SKM-1 treated with dmso at 0.1 percent for 144 hours (cell line): ENCODE results near the gene GDAP1L1.
"Not testable (repeated sequence)": the region's sequence is repeated elsewhere in the genome, so short reads cannot be mapped to it uniquely, and the experiment has no call there.

Source experiments
- DNase-seq: peaks from one replicate; lab custom pipeline; 2025; ENCODE audit not compliant: unreplicated experiment; lab: John Stamatoyannopoulos, UW

Gene GDAP1L1

DNA sequence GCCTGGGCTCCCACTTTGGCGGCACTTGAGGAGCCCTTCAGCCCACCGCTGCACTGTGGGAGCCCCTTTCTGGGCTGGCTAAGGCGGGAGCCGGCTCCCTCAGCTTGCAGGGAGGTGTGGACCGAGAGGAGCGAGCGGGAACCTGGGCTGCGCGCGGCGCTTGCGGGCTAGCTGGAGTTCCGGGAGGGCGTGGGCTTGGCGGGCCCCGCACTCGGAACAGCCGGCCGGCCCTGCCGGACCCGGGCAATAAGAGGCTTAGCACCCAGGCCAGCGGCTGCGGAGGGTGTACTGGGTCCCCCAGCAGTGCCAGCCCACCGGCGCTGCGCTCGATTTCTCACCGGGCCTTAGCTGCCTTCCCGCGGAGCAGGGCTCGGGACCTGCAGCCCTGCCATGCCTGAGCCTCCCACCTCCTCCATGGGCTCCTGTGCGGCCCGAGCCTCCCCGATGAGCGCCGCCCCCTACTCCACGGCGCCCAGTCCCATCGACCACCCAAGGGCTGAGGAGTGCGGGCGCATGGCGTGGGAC lies 52.0 kb downstream of the GDAP1L1 start:
- DNase-seq = not testable (repeated sequence)

DNA sequence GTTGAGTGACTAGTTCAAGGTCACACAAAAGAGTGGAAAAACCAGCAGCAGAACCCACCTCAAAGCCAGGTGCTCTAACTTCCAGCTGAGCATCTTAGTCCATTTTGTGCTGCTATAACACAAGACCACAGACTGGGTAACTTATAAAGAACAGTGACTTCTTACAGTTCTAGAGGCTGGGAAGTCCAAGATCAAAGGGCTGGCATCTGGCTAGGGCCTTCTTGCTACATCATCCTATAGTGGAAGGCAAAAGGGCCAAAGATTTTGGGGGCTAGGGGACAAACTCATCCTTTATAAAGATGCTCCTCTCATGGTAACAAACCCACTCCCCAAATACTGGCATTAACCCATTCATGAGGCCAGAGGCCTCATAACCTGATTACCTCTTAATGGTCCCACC lies 54.2 kb downstream of the GDAP1L1 start:
- DNase-seq = no peak

DNA sequence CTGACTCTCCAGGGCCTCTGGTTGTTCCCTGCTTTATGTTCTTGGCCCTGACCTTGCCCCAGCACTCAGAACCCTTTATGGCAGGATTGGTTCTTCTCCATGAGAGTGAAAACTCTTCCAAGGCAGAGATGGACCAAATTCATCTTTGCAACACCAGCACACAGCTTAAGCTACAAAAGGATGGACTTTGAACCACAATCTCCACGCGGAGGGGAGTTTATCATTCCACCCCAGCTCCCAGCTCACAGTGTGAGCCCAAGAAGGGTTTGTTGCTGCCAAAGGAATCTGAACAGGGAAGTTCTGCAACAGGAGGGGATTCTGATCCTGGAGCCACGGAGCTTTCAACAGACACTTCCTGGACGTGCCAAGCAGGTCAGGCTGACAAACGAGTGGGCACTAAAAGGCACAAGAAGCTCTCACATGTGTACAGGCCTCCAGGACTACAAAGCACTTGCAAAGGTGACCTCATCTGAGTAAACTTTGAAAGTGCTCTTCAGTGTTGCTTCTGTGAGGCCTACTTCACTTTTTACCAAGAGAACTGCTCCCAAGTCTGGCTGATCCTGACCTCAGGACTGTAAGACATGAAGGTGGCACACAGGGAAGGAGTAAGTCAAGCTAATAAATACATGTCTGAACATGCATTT lies 55.0 kb downstream of the GDAP1L1 start:
- no peak for DNase-seq

DNA sequence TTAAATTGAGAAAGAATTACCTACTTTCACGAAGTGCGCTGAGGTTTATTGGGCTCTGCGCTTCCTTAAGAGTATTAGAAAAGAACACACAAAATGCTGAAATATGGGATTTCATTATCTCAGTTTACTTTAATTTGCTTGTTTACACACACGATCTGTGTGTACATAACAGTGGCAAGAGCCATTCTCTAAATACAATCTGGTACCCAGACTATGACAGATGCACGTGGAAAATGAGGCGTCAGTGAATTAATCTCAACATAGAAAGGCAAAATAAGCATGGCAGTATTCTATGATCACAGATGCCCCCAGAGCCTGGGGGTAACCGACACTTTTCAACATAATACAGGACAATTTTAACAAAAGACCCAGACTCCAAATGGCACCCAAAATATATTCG lies 55.6 kb downstream of the GDAP1L1 start:
- DNase-seq = no peak

DNA sequence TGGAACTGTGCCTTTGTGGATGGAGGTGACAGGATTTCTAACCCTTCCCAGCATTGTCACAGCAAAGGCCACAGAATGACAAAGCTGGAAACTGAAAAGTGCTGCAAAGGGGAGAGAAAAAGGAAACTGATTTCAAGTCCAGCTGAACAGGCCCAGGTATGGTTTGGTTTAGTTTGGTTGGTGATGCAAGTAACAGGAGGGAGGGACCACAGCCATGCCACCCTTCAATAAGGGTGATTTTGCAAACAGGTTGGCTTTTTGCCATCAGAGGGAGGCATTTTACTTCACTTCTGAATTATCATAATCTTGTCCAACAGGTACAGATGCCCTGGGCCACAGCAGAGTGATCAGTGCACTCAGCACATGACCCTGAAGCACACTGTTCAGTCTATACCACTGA lies 57.3 kb downstream of the GDAP1L1 start:
- no peak for DNase-seq

DNA sequence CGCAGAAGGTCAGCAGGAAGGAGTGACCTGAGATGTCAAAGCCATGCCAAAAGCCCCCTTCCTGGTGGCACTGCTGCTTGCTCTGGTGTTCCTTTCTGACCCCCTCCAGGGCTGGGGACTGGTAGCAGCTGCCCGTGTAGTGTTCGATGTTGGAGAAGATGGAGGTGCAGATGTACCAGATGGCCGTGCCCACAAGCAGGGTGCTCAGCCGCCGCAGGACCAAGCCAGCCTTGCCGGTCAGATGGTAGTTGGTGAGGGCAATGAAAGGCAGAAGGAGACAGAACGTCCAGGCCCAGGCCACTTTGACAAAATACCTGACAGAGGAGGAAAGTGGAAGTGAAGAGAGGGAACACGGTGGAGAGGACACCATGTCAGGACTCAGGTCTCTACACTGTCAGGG lies 59.8 kb downstream of the GDAP1L1 start:
- no peak for DNase-seq

DNA sequence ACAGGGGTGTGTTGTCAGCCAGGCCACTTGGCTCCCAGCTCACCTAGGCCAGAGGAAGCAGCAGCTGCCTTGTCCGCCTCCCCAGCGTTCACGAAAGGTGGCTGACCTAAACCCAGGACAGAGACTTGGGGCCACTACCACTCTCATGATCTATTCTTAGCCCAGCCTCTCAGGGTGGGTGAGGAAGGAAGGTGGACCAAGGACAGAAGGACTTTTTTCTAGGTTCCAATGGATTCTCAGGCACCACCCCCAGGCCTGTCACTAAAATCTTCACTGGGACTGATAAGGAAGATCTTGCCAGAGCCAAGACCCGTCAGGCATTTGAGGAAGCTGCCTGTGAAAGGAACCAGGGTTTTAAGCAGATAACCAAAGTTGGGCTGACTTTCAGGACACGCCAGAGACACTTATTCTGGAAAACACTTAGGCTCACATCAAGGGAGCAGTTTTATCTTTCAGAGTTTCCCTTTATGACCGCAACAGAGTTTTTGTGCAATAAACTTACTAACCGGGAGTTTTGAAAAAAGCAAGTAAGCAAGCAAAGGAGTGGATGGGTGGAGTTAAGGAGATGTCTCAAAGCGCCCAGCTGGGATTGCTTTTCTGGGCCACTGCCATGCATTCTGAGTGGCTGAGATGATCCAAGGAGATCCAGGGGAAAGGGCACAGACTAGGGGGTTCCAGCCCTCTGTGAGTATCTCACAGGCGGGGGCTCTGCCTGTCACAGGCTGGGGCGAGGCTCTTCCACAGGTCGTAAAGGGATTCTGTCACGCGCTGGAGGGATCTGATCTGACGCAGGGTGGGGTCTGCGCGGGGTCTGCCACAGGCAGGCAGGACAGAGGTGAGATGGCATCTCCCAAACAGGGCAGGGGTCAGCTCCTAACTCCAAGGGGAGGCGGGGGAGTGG lies 62.9 kb downstream of the GDAP1L1 start:
- peak; percentile 24 for DNase-seq

DNA sequence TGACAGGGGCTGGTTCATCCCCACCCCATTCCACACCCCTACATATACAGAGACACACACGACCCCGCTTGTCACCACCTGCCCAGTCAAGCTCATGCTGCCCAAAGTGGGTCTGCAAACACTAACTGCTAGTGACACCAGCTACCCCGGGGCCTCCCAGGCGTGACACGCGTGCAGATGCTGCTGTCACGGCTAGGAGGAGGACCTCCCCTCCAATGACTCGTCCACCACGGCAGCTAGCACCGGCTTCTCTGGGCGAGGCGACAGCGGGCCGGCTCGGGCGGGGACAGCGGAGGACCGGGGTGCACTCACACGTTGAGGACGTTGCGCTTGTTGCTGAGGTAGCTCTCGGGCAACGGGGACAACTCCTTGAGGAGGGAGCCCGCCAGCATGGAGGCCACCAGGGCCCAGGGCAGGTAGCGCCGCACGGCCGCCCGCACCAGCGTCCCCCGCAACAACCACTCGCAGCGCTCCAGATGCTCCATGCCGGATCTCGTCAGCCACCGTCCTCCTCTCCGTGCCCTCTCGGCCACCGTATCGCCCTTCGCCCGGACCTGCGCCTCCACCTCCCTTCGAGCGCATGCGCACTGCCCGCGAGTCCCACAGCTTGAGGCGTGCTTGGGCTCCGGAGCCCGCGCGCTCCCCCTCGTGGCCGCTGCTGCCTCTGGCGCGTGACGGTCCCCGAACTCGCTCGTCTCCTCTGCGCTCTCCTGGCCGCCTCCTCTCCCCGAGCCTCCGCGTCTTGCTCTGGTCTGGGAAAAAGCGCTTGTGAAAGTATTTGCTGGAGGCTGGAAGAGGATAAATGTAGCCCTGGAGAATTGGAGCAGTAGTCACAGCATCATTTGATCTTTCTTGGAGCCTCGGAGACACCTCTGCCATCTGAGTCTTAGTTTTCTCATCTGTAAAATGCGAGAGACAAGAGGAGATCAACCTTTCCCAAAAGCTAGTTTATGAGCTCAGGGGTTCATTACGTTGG lies 63.8 kb downstream of the GDAP1L1 start, which contains the start of gene FITM2:
Gene FITM2, minus strand, starts transcription at position 539 of the 976 bp plus-strand sequence. Its CDS starts 54 bp downstream, at position 485.
- DNase-seq = peak; percentile 89

DNA sequence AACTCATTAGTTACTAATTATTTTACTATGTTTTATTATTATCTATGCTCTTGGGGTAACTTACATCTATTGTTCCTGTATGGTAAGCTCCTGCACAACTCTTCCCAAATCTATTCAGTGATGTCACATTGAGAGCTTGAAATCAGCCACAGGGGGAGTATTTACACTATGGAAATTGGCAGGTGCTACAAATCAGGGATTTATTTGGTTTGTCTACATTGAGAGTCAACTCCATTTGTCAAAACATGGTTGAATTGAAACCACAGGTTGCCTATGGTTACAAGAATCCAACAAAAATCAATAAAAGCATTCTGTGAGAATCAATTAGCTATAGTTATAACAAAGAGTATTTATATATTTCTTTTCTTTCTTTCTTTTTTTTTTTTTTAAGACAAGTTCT lies 67.8 kb downstream of the GDAP1L1 start:
- DNase-seq = no peak

DNA sequence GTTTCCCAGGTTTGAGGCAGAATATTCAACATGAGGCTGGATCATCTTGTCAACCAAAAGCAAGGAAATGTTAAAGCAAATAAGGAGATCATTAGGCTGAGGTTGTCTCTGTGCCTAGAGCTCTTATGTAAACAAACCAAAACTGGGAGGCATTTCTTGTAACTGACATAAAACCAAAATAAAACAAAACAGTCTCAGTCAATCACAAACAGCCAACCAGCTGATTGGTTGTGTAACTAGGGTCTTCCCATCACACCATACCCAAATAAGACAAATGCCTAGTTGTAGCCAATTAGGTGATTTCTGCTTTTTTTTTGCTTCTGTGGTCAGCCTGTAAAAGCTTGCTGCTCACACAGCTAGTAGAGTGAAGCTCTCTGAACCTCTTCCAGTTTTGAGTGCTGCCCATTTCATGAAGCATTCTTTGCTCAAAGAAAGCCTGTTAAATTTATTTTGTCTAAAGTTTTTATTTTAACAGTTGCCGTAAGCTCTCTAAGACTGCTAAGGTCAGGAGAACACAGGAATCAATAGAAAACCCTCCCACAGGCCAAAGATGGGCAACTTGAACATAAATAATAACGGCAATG lies 72.8 kb downstream of the GDAP1L1 start:
- no peak for DNase-seq

DNA sequence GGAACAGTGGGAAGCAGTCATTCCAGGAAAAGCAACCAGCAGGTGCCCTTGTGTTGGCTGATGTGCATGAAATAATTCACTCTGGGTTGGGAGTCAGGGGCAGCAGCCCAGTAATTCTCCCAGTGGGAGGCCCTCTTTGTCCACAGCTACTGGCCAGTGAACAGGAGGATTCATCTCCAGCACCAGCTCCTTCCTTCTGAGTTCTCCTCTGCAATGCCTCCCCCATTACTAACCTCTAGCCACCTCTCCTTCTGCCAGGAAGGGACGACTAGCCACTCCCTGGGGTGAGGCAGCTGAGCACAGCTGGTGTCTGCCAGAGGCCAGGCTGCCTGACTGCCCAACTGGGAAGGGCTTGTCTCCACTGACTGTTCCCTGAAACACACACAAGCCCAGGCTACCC lies 77.2 kb downstream of the GDAP1L1 start:
- DNase-seq = no peak

DNA sequence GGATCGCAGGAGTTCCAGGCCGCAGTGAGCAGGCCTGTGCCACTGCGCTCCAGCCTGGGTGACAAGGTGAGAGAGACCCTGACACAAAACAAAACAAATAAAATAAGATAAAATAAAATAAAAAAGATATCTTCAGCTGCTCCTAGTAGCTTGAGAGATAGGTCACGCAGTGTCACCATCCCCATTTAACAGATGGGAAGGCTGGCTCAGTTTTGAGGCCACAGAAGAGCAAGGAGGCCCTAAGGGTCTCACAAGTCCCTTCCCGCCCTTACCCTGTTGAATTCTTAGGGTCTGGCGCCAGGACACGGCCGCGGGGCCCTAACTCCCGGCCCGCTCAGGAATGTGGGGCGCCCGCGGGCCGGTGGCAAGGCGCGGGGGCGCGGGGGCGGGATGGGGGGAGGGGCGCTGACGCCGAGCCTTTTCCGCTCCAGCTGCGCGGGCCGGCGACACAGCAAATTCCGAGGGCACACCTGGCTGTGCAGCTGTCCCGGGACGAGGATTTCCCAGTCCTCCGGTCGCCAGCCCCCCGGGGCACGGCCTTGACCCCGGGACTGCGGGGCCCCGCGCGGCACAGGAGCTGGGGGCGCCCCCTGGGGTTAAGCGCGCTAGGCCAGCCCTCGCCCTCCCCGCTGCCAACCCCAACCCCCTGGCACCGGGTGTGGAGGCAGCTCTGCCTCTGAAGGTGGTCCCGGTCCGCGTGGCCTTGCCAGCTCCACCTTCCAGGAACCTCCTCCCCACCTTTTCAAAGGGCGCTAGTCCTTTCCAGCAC lies 79.5 kb downstream of the GDAP1L1 start:
- no peak for DNase-seq

DNA sequence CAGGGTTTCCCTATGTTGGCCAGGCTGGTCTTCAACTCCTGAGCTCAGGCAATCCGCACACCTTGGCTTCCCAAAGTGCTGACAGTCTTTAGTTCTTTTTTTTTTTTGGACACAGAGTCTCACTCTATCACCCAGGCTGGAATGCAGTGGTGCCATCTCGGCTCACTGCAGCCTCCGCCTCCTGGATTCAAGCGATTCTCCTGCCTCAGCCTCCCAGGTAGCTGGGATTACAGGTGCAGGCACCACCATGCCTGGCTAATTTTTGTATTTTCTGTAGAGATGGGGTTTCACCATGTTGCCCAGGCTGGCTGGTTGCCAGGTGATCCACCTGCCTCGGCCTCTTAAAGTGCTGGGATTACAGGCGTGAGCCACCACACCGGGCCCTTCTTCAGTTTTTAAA lies 80.6 kb downstream of the GDAP1L1 start:
- DNase-seq = not testable (repeated sequence)

DNA sequence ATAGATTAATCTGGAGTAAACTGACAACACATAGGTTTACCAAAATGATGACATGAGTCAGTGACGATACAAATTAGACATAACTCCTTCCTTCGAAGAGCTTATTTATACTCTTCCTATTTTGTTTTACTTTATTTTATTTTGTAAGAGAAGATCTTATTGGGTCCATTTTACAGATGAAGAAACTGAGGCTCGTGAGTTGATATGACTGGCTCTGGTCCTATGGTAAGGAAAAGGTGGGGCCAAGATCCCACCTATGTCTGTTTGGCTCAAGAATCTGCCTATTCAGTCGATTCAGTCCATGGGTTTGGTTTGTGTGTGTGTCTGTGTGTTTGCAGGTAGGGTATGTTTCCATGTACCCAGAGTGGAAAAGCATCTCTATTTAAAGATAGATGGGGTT lies 81.3 kb downstream of the GDAP1L1 start:
- DNase-seq = no peak
